Bone marrow (tissue), 2 donors: ENCODE data around the gene SIGLEC12.
"Not testable (repeated sequence)": the region's sequence is repeated elsewhere in the genome, so short reads cannot be mapped to it uniquely, and the experiment has no call there.

Experiments
- DNase-seq, 2 donors: peaks; one replicate each; lab custom pipeline; 2025; lab: John Stamatoyannopoulos, UW

Gene SIGLEC12

GRCh38 chr19:51524666-51525264 lies 23.2 kb upstream of the SIGLEC12 start:
- DNase-seq: no peak

GRCh38 chr19:51521781-51522180 lies 20.2 kb upstream of the SIGLEC12 start:
- no peak for DNase-seq

GRCh38 chr19:51521357-51521756 lies 19.8 kb upstream of the SIGLEC12 start:
- DNase-seq: no peak

GRCh38 chr19:51520728-51521127 lies 19.1 kb upstream of the SIGLEC12 start:
- no peak for DNase-seq

GRCh38 chr19:51514866-51515481 lies 13.4 kb upstream of the SIGLEC12 start:
- peak in 1 of 2 donors; percentile 50 for DNase-seq

GRCh38 chr19:51513968-51514367 lies 12.4 kb upstream of the SIGLEC12 start:
- DNase-seq: no peak

- DNase-seq: no peak
Measured at GRCh38 chr19:51511353-51511752, 9.8 kb upstream of the SIGLEC12 start.

- DNase-seq: no peak
Measured at GRCh38 chr19:51509823-51510660, 8.4 kb upstream of the SIGLEC12 start.

- DNase-seq: no peak
Measured at GRCh38 chr19:51508059-51508733, 6.6 kb upstream of the SIGLEC12 start.

GRCh38 chr19:51507640-51508058 lies 6.0 kb upstream of the SIGLEC12 start:
- no peak for DNase-seq

GRCh38 chr19:51507192-51507591 lies 5.6 kb upstream of the SIGLEC12 start:
- DNase-seq: no peak

- DNase-seq: no peak
Measured at GRCh38 chr19:51505904-51506303, 4.3 kb upstream of the SIGLEC12 start.

- DNase-seq: no peak
Measured at GRCh38 chr19:51503896-51504295, 2.3 kb upstream of the SIGLEC12 start.

- peak in 1 of 2 donors; percentile 56 for DNase-seq
Measured at GRCh38 chr19:51503286-51503817, 1.8 kb upstream of the SIGLEC12 start.

GRCh38 chr19:51500931-51501330 lies 669 bp downstream of the SIGLEC12 start:
- not testable (repeated sequence) for DNase-seq

GRCh38 chr19:51497666-51498065 lies 3.9 kb downstream of the SIGLEC12 start:
- no peak for DNase-seq

GRCh38 chr19:51493776-51494175 lies 7.8 kb downstream of the SIGLEC12 start:
- no peak for DNase-seq

GRCh38 chr19:51491586-51491985 lies 10.0 kb downstream of the SIGLEC12 start:
- no peak for DNase-seq

- DNase-seq: no peak
Measured at GRCh38 chr19:51490676-51491075, 10.9 kb downstream of the SIGLEC12 start.

GRCh38 chr19:51489113-51489512 lies 12.5 kb downstream of the SIGLEC12 start:
- DNase-seq: no peak

GRCh38 chr19:51488491-51488890 lies 13.1 kb downstream of the SIGLEC12 start:
- no peak for DNase-seq

GRCh38 chr19:51485960-51486660 lies 15.5 kb downstream of the SIGLEC12 start:
- no peak for DNase-seq
